ENCODE data around the gene PRKCH.

Gene PRKCH

DNA sequence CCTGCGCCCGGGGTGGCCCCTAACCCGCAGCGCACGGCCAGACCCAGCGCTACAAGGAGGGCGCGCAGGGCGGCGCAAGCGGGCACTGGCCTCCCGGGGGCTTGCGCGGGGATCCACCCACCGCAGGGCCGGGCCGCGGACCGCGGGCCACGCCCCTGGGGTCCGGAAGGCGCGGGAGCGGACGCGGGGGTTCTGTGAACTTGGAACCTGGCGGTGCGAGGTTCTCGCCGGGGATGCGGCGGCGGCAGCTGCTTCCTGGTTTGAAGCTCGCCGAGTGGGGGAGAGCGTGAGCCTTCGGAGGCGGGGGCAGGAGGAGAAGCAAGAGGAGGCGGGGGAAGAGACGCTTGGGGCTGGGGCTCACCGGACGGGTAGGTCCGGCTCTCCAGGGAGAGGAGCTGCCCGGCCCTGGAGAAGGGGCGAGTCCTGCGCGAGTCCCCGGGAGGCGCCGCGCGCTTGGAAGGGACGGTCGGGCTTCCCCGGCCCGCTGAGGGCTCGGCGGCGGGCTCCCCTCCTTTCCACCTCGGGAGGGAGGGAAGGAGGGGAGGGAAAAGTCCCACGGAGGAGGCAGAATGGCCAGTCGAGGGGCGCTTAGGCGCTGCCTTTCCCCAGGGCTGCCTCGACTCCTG lies at the start of gene PRKCH:
PRKCH (plus strand) TSS at position 195 of the 626 bp plus-strand sequence. CDS start 523 bp downstream, outside the sequence.
- peak; percentile 73 to 82 (median 78) for DNase-seq

DNA sequence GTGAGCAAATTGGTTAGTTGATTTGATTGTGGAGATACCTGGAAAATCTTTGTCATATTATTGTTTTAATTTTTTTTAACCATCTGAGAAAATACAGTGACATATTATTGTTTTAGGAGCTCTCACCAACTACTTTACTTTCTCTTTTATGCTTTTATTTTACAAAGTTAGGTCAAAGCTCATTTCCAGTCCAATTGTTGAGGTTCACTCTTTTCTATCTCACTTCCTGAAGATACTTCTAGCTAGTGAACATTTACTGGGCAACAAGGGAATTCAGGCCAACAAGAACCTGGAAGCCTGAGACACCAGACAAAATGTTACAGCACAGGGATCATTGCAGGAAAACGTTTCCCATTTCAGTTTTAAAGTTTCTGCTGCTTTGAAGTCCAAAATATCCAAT lies 44.1 kb upstream of the PRKCH start:
- no peak for DNase-seq

DNA sequence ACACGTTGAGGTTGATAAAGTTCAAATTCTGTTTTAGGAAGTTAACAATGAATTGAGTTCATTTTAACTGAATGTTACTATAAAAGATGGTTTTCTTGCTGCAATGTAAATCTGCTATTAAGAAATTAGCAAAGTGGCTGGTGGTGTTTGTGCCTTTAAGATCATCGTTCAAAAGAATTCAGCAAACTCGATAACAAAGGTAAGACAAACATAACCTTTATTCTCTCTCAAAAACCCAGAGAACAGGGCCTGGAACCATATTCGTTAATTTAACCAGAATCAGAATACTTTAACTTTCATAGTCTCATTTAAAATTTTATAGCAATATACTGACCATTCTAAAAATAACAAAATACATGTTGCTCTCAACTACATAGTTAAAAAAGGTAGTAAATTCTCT lies 43.6 kb upstream of the PRKCH start:
- DNase-seq = no peak

DNA sequence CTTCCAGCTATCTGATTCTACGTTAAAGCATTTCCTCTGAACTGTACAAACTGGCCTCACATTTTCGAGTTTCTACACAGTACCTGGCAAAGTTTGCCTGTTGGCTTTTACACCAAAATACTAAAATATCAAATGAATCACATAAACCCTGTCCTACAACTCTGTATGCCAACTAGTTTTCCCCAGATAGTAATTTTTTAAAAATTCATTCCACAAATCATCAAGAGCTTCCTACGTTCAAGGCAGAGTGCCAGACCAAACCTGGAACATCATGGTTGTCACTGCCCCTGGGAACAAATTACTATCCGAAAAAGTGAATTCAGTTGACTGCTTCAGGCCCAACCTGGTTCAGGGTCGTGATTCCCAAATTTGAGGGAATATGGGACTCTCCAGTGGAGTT lies 42.3 kb upstream of the PRKCH start:
- no peak for DNase-seq

DNA sequence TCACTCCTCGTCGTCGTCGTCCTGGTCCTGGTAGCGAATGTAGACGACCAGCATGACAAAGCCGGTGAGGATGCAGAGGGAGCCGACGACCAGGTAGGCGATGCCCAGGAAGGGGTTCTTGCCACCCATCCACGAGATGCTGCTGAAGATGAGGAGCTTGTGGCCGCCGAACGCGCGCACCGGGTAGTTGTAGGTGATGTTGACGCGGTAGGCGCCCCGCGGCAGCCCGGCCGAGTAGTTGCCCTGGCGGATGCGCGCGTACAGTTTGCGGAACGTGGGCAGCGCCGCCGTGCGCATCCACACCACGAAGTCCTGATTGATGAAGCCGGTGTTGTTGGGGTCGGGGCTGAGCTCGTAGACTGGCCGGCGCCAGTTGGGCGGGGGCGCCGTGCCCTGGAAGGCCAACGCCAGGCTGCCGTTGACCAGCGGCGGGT lies 41.3 kb upstream of the PRKCH start:
- peak in 4 of 6 experiments; percentile 33 to 82 (median 48) for DNase-seq

DNA sequence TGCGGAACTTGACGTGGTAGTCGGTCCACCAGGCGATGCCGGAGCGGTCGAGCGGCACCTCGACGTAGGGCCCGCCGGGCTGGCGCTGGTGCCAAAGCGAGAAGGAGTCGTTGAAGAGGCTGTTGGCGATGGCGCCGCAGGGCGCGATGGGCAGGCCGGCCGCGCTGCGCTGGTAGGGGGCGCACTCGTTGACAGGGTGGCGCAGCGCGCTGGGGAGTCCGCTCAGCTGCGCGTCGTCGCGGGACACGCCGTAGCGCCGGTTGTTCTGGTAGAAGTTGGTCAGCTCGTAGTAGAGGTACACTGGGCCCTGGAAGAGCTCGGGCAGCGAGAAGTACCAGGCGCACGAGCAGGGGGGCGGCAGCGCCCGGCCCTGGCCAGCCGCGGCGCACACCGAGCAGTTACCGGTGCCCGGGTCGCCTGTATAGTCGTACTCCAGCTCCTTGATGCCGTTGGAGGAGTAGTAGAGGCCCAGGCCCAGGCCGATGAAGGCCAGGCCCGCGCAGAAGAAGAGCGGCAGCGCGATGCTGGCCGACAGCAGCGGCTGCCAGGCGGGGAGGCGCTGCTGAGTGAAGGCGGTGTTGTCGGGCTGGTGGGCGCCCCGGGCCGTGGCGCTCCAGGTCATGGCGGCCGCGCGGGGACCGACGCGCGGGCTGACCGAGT lies 40.7 kb upstream of the PRKCH start:
- DNase-seq = peak; percentile 58 to 90 (median 70)

DNA sequence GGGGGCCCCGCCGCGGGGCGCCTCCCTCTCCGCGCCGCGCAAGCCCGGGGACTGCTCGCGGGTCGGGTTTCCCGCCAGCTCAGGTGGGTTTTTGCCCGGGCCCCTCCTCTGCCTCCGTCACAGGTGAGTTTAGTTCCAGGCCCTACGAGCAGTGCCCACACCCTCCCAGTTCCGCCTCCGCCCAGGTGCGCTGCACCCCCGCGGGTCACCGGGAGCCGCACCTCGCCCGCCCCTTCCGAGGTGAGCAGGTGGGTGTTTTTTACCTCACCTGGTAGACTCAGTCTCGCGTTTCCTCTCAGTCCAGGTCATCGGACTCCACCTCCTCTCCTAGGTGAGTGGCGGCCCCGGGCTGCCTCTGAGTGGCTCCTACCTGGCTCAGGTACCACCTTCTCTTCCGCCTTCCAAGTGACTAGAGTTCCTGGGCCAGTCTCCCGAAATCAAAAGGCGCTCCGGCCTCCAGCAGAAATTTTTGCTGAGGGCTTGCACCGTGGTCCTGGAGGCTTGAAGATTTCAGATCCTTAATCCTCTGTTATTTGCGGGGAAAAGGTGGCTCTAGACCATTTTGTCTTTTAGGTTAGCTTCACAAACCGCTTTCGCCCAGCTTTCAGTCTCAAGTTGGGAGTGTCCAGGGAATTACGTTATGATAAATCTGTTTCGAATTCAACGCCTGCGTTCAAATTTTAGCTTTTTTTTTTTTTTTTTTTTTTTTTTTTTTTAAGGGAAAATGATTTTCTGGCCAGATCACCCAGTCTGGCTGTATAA lies 40.0 kb upstream of the PRKCH start, which contains the start of gene TMEM30B:
TMEM30B (minus strand) TSS at position 153 of the 762 bp plus-strand sequence. CDS start 191 bp downstream, outside the sequence.
- DNase-seq = peak; percentile 27 to 73 (median 50)

DNA sequence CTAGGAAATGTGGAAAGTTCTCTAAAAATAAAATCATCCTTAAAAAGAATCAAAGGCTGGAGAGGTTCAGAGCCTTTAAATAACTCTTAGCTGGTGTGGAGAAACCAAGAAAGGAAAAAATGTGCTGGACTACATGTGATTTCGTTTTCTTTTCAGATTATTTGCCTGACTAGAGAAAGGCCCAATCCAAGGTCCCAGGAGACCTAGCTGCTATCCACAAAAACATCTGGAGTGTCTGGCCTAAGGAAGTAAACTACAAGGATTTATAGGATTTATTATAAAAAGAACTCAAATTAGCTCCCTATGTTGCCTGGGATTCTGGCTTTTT lies 39.5 kb upstream of the PRKCH start:
- no peak for DNase-seq

DNA sequence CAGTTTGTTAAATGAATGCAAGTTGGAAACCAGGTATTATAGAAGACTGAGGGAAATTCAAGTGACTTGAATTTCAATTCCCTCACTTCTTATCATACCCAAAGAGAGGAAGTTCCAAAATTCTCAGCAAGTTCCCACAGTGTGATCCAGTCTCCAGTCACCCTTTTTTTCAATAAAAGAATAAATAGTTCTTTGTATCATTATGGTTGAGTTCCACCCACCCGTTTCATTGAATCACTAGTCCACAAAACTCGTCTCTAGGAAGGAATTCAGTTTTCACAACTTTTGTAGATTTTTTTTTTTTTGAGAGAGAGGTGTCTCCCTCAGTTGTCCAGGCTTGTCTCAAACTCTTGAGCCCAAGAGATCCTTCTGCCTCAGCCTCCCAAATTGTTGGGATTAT lies 38.6 kb upstream of the PRKCH start:
- DNase-seq = no peak

DNA sequence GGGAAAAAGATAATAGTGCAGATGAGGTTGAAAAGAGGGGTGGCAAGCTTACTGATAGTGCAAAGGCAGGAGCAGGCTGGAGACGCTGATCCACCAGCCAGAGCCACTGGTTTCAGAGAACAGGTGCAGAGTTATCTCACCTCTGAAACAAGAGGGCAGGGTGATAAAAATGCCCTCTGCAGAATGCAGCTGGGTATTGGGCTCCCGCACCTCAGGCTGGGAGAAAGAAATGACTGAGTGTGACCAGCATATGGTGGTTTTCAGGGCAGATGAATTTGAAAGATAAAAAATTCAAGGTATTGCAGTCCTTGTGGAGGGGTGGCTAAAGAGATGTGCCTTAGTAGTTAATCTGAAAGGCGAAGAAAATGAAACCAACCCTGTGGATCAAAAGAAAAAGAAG lies 37.4 kb upstream of the PRKCH start:
- no peak for DNase-seq

DNA sequence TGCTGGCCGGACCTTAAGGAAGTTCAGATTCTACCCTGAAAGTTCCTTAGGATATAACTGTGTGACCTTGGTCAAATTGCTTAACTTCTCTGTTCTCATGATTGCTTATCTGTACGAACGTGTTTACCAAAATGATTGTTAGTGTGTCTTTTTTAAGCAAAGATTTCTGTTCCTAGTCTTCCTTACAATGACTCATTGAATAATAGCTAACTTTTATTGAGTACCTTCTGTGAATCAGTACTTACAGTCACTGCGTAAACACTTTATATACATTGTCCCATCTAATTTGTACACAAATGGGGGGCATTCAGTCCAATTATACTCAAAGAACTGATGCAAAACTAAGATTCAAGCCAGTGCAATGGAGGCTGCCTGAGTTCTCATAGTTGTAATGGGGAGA lies 36.0 kb upstream of the PRKCH start:
- no peak for DNase-seq

DNA sequence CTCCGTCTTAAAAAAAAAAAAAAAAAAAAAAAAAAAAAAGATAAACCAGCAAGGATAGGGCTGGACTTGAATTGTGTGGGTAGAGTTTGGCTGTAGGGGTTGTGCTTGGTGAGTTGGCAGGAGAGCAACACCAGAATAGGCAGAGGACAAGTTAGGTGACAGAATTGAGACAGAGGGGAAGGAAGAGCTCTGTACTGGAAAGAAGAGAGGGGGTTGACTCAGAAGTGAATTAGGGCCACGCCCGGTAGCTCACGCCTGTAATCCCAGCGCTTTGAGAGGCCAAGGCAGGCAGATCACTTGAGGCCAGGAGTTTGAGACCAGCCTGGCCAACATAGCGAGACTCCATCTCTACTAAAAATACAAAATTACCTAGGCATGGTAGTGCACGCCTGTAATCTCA lies 34.2 kb upstream of the PRKCH start:
- DNase-seq = no peak

DNA sequence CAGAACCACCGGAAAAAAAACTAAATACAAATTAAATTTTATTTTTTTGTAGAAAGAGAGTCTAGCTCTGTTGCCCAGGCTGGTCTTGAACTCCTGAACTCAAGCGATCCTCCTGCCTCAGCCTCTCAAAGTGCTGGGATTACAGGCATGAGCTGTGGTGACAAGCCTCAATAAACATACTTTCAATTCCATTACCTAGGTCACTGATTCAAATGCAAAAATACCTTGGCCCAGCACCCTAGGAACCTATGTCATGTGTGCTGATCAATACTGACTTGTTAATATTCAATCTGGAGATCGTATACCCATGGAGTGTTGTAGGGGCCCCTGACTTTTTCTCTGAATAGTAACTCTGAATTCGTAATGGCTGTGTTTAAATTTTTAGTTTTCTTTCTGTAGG lies 33.2 kb upstream of the PRKCH start:
- DNase-seq = no peak

DNA sequence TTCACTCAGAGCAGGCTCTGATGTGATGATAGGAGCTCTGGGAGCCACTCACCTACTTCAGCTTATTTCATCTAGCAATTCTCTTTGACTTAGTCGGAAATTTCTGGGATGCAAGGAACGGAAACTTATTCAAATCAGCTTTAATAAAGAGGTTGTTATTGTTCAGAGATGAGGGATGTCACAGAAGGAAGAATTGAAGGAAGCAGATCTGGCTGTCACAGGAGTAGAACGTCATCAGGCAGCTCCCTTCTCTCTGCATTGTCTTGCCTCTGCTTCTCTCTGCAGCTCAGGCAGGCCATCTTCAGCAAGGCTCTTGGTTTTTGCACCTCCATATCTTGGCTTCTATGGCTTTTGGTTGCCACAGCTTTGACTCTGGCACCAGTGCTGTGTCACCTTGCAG lies 32.7 kb upstream of the PRKCH start:
- DNase-seq = no peak

DNA sequence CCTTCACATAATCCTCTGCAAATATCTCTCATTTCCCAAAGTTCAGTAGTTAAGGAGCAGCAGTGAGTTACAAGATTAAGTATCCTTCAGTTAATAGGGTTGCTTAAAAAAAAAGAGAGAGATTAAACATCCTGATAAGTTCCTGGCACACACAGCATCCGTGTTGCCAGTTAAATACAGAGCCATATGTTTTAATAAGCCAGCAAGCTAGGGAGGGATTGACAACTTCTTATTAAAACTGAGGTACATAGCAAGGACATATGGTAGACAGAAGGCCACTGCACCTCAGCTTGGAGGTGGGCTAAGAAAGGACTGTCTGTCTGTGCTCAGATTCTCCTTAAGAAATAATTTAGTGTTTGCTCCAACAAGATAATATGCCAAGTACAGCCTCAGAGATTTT lies 30.7 kb upstream of the PRKCH start:
- no peak for DNase-seq

DNA sequence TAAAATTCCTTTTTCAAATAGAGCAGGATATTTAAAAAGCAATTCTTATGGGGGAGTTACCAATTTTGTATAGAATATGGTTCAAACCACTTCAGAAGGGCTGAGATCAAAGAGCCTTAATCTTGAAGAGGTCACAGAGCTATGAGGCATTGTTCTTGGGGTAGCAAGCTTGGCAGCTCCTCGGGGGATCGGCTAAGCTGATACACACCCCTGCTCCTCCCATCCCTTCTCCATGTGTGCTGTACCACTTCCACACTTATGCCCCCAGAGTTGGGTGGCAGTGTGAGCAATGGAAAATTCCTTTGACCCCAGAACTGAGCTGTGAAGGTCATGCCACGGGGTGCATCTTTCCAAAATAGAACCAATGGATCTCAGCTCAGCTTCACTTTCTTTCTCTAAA lies 25.2 kb upstream of the PRKCH start:
- no peak for DNase-seq

DNA sequence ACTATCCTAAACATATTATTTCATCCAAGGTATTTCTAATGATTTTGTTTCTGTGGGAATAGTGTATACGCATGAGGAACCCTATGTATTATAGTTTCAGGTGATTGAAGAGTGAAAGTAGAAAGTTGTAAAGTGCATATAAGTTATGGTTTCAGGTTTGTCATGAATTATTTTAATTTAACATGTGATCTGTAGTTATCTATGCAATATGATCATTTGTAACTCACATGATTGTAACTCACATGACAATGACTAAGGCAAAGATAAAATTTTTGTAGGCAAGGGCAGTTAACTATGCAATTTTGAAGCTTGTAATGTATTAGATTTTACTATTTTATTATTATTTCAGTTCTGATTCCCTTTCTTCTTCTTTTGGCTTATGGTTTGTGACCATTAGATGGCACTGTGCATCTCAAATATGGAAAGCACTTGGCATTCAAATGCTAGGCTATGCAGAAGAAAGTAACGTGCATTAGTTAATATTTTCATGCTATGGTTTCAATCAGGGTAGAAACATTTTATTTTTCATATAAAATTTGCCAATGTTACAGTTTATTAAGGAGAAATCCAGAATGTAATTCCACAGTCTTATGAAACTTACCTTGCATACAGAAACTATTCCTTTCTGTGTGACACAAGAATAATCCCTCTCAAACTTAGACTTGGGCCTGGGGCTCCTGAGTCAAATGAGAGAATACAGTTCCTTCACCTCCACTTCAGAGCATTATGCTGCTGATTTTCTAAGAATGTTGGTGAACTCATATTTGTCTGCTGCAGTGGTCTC lies 24.5 kb upstream of the PRKCH start:
- DNase-seq = peak in 3 of 6 experiments; percentile 29 to 65 (median 63)

DNA sequence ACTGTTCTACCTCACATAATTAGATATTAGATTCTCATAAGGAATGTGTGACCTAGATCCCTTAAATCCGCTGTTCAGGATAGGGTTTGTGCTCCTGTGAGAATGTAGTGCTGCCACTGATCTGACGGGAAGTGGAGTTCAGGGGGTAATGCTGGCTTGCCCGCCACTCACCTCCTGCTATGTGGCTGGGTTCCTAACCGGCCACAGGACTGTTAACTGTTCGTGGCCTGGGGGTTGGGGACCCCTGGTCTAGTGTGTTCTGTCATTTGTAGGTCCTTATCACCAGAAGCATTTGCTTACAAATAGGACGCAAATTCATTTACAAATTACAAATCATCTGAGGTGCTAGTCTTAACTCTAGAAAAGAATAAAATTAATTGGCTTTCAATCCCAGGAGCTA lies 23.8 kb upstream of the PRKCH start:
- no peak for DNase-seq

DNA sequence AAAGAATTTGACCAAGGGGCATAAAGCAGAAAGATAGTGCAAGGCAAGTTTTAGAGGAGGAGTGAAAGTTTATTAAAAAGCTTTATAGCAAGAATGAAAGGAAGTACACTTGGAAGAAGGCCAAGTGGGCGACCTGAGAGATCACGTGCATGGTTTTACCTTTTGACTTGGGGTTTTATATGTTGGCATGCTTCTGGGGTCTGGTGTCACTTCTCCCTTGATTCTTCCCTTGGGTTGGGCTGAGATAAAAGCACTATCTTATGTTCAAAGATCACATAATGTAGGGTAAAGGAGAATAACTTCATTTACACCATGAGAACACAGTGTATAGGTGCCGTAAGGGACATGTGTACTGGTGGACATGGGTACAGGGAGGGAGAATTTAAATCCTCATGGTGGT lies 22.6 kb upstream of the PRKCH start:
- DNase-seq = peak in 1 of 6 experiments; percentile 25

DNA sequence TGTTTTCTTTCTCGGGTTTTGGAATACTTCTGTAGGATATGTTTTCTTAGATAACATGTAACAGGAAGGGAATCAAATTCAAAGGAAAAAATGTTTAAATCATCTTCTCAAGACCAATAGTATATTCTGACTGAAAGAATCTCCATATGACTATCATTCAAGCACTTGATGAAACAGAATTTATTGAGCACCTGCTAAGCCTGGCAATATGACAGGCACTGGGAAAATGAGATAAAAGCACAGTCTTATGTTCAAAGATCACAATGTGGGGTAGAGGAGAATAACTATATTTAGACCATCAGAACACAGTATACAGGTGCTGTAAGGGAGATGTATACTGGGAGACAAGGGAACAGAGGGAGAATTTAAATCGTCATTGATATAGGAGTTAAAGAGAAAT lies 21.2 kb upstream of the PRKCH start:
- DNase-seq = no peak

DNA sequence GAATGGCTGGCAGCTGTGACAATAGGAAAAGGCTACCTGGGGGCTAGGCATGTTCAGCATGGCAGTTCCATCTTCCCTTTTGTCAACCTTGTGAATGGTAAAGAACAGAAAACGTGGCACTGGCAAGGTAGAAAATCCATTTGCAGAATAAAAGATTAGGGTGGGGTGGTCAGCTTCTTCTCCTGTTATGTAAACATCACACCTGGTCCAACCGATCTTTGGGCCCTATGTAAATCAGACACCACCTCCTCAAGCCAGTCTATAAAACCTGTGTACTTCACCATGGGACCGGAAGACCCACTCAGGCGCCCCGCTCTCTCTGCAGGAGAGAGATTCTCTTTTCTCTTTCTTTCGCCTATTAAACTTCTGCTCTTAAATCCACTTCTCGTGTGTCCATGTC lies 20.6 kb upstream of the PRKCH start:
- DNase-seq = no peak

DNA sequence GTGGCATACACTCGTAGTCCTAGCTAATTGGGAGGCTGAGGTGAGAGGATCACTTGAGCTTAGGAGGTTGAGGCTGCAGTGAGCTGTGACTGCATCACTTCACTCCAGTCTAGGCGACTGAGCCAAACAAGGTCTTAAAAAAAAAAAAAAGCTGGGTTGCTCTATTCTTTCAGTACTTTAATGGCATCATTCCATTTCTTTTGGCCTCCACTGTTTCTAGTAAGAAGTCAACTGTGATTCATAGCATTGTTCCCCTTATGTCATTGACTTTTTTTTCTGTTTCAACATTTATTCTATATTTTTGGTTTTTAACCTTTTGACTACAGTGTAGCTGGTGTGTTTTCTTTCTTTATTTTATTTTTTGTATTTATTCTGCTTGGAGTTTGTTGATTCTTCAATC lies 16.7 kb upstream of the PRKCH start:
- no peak for DNase-seq

DNA sequence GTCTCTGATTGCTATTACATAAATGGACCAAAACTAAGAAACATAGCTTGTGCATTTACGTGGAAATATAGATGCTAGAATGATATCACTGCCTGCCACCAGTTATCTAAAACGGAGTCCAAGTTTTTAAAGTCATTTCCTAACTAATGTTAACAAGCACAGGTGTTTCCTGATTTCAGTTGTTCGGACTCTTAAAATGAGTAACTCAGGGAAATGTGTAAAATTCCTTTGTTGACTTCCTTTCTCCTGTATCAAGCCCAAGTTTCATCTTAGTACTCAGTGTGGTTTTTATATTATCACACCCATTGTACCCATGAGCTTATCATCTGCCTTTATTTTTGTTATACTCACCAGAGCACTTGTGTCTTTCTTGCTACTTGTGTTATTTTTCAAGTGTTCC lies 13.2 kb upstream of the PRKCH start:
- DNase-seq = no peak
